IMR-90 (cell line): ENCODE results near the gene SRBD1.

Experiments used
- BHLHE40 ChIP-seq: fragments of 150-350 bp; IDR thresholded peaks from 2 replicates; pipeline ENCODE4 v1.6.1; 2016; ENCODE audit warnings: mild to moderate bottlenecking, low read depth, low read length
- CEBPB ChIP-seq: IDR thresholded peaks from 2 replicates; pipeline ENCODE4 v1.6.1; 2012; ENCODE audit warnings: low read depth, low read length, improper control_type of control experiment
- FOS ChIP-seq: fragments of 150-350 bp; IDR thresholded peaks from 2 replicates; pipeline ENCODE4 v1.6.1; 2016; ENCODE audit warnings: low read depth, low read length
- MAFK ChIP-seq: IDR thresholded peaks from 2 replicates; pipeline ENCODE4 v1.6.1; 2012; ENCODE audit warnings: low read depth, low read length, improper control_type of control experiment
- MXI1 ChIP-seq: IDR thresholded peaks from 2 replicates; pipeline ENCODE4 v1.6.1; 2012; ENCODE audit warnings: low read depth, mild to moderate bottlenecking, low read length, moderate library complexity, borderline replicate concordance
- POLR2A ChIP-seq: IDR thresholded peaks from 2 replicates; pipeline ENCODE4 v1.6.1; 2012; ENCODE audit warnings: mild to moderate bottlenecking, low read depth, low read length
- RCOR1 ChIP-seq: IDR thresholded peaks from 2 replicates; pipeline ENCODE4 v1.6.1; 2012; ENCODE audit warnings: mild to moderate bottlenecking, low read length, improper control_type of control experiment; ENCODE audit not compliant: insufficient replicate concordance
- RFX5 ChIP-seq: IDR thresholded peaks from 2 replicates; pipeline ENCODE4 v1.8.0; 2012; ENCODE audit warnings: low read depth, mild to moderate bottlenecking, low read length, moderate library complexity
- SMC3 ChIP-seq: fragments of 150-350 bp; IDR thresholded peaks from 2 replicates; pipeline ENCODE4 v1.6.1; 2016; ENCODE audit warnings: low read depth, mild to moderate bottlenecking, antibody characterized with exemption, low read length, moderate library complexity
- TF ChIP-seq, protein P1 (sequence below): conservative IDR thresholded peaks from 2 replicates; pipeline ENCODE4 v1.5.1; 2012; ENCODE audit warnings: mild to moderate bottlenecking, low read depth, low read length, improper control_type of control experiment
- TF ChIP-seq, protein P2 (sequence below): fragments of 150-350 bp; IDR thresholded peaks from 2 replicates; pipeline ENCODE4 v1.6.1; 2016; ENCODE audit warnings: low read depth, mild to moderate bottlenecking, low read length, moderate library complexity, borderline replicate concordance
- TF ChIP-seq, protein P3 (sequence below): fragments of 150-350 bp; IDR thresholded peaks from 2 replicates; pipeline ENCODE4 v1.6.1; 2017; ENCODE audit warnings: mild to moderate bottlenecking, antibody characterized with exemption, low read length, low read depth

DNA sequence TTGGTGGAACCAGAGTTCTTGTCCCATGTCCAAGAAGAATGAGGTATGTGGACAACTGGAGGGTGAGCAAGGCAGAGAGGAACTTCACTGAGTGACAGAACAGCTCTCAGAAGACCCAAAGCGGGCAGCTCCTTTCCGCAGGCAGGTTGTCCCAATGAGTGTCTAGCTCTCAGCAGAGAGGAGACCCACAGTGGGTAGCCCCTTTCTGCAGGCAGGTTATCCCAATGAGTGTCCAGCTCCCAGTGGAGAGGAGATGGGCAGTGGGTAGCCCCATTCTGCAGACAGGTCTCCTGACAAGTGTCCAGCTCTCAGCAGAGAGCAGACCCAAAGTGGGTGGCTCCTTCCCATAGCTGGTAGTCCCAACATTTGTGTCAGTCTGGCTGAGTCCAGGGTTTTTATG lies 69.6 kb downstream of the SRBD1 start:
- TF ChIP-seq, protein P1, sequence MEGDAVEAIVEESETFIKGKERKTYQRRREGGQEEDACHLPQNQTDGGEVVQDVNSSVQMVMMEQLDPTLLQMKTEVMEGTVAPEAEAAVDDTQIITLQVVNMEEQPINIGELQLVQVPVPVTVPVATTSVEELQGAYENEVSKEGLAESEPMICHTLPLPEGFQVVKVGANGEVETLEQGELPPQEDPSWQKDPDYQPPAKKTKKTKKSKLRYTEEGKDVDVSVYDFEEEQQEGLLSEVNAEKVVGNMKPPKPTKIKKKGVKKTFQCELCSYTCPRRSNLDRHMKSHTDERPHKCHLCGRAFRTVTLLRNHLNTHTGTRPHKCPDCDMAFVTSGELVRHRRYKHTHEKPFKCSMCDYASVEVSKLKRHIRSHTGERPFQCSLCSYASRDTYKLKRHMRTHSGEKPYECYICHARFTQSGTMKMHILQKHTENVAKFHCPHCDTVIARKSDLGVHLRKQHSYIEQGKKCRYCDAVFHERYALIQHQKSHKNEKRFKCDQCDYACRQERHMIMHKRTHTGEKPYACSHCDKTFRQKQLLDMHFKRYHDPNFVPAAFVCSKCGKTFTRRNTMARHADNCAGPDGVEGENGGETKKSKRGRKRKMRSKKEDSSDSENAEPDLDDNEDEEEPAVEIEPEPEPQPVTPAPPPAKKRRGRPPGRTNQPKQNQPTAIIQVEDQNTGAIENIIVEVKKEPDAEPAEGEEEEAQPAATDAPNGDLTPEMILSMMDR = no peak
- TF ChIP-seq BHLHE40 (no peak), MAFK (no peak), RFX5 (no peak), FOS (no peak), SMC3 (no peak), POLR2A (no peak), CEBPB (no peak), RCOR1 (no peak), MXI1 (no peak)
- TF ChIP-seq, protein P2, sequence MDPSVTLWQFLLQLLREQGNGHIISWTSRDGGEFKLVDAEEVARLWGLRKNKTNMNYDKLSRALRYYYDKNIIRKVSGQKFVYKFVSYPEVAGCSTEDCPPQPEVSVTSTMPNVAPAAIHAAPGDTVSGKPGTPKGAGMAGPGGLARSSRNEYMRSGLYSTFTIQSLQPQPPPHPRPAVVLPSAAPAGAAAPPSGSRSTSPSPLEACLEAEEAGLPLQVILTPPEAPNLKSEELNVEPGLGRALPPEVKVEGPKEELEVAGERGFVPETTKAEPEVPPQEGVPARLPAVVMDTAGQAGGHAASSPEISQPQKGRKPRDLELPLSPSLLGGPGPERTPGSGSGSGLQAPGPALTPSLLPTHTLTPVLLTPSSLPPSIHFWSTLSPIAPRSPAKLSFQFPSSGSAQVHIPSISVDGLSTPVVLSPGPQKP = no peak
- TF ChIP-seq, protein P3, sequence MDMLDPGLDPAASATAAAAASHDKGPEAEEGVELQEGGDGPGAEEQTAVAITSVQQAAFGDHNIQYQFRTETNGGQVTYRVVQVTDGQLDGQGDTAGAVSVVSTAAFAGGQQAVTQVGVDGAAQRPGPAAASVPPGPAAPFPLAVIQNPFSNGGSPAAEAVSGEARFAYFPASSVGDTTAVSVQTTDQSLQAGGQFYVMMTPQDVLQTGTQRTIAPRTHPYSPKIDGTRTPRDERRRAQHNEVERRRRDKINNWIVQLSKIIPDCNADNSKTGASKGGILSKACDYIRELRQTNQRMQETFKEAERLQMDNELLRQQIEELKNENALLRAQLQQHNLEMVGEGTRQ = no peak
